Loucy (cell line): Measurements from ENCODE around the gene RPS6KB1.
"Not testable (repeated sequence)": the region's sequence is repeated elsewhere in the genome, so short reads cannot be mapped to it uniquely, and the experiment has no call there.

Source experiments
- H2AFZ ChIP-seq: fragments of 200-600 bp; sonication (generic); 2 replicates; pipeline ENCODE4 v1.6.0; 2016; ENCODE audit warnings: antibody characterized with exemption, mild to moderate bottlenecking, low read length, moderate library complexity
- H3F3A ChIP-seq: fragments of 200-600 bp; 2 replicates; pipeline ENCODE4 v1.6.0; 2016; ENCODE audit warnings: antibody characterized with exemption, low read depth, mild to moderate bottlenecking
- H3K27me3 ChIP-seq: fragments of 200-600 bp; sonication (generic); 2 replicates; pipeline ENCODE4 v1.6.1; 2014; ENCODE audit warnings: low read length, mild to moderate bottlenecking; ENCODE audit not compliant: insufficient read depth, poor library complexity, severe bottlenecking
- H3K36me3 ChIP-seq: fragments of 200-600 bp; sonication (generic); 2 replicates; pipeline ENCODE4 v1.6.1; 2016; ENCODE audit warnings: low read length; ENCODE audit not compliant: insufficient read depth
- H3K4me1 ChIP-seq: fragments of 200-600 bp; sonication (generic); 2 replicates; pipeline ENCODE4 v1.5.1; 2014; ENCODE audit warnings: low read length, mild to moderate bottlenecking; ENCODE audit not compliant: insufficient read depth, poor library complexity, severe bottlenecking
- H3K4me2 ChIP-seq: fragments of 200-600 bp; sonication (generic); 2 replicates; pipeline ENCODE4 v1.6.0; 2014; ENCODE audit warnings: antibody characterized with exemption, low read length, low read depth, mild to moderate bottlenecking; ENCODE audit not compliant: poor library complexity, severe bottlenecking
- H3K4me3 ChIP-seq: fragments of 200-600 bp; sonication (generic); 2 replicates; pipeline ENCODE4 v1.5.1; 2014; ENCODE audit warnings: low read length, mild to moderate bottlenecking, mixed read lengths; ENCODE audit not compliant: poor library complexity, severe bottlenecking
- H3K79me2 ChIP-seq: fragments of 200-600 bp; sonication (generic); 2 replicates; pipeline ENCODE4 v1.6.1; 2014; ENCODE audit warnings: low read length; ENCODE audit not compliant: insufficient read depth
- H3K9ac ChIP-seq: fragments of 200-600 bp; sonication (generic); 2 replicates; pipeline ENCODE4 v1.6.0; 2014; ENCODE audit warnings: mild to moderate bottlenecking, low read depth, low read length, moderate library complexity; ENCODE audit not compliant: poor library complexity, severe bottlenecking
- H3K9me2 ChIP-seq: fragments of 200-600 bp; sonication (generic); replicated peaks from 2 replicates; pipeline ENCODE4 v1.6.1; 2016; ENCODE audit warnings: low read depth, low read length, mixed read lengths
- H3K9me3 ChIP-seq: fragments of 200-600 bp; sonication (generic); 2 replicates; pipeline ENCODE4 v1.6.1; 2014; ENCODE audit warnings: mild to moderate bottlenecking, antibody characterized with exemption, low read length, low read depth; ENCODE audit not compliant: insufficient read depth
- H4K20me1 ChIP-seq: fragments of 200-600 bp; sonication (generic); 2 replicates; pipeline ENCODE4 v1.6.0; 2014; ENCODE audit warnings: antibody characterized with exemption, low read length, mild to moderate bottlenecking; ENCODE audit not compliant: insufficient read depth, poor library complexity, severe bottlenecking
- CTCF ChIP-seq: fragments of 200-600 bp; sonication (generic); conservative IDR thresholded peaks from 2 replicates; pipeline ENCODE4 v1.5.1; 2014; ENCODE audit warnings: mild to moderate bottlenecking, antibody characterized with exemption, low read length
- EZH2phosphoT487 ChIP-seq: fragments of 200-600 bp; IDR thresholded peaks from 2 replicates; pipeline ENCODE4 v1.6.1; 2018; ENCODE audit warnings: antibody characterized with exemption, mild to moderate bottlenecking, moderate library complexity, borderline replicate concordance

RPS6KB1 gene

GRCh38 chr17:59870482-59870881 is 22.4 kb upstream of the RPS6KB1 start:
- no peak for TF ChIP-seq CTCF
- no peak for TF ChIP-seq EZH2phosphoT487
- no peak overlapping the region for H3K4me3 ChIP-seq
- H3K4me2 ChIP-seq = no peak overlapping the region
- no peak overlapping the region for H2AFZ ChIP-seq
- H3K27me3 ChIP-seq = no peaks in the 10 kb centered on the region
- H3F3A ChIP-seq = no peaks in the 10 kb centered on the region
- no peak overlapping the region for H3K9ac ChIP-seq
- H3K36me3 ChIP-seq = no peaks in the 10 kb centered on the region
- H3K9me3 ChIP-seq = no peaks in the 10 kb centered on the region
- H3K4me1 ChIP-seq = no peaks in the 10 kb centered on the region
- H4K20me1 ChIP-seq = no peaks in the 10 kb centered on the region
- H3K9me2 ChIP-seq = no peaks in the 10 kb centered on the region
- H3K79me2 ChIP-seq = no peaks in the 10 kb centered on the region

GRCh38 chr17:59872351-59872750 is 20.6 kb upstream of the RPS6KB1 start:
- no peaks in the 10 kb centered on the region for H3K4me1 ChIP-seq
- H3K9ac ChIP-seq = no peak overlapping the region
- H3F3A ChIP-seq = no peaks in the 10 kb centered on the region
- no peaks in the 10 kb centered on the region for H3K36me3 ChIP-seq
- no peaks in the 10 kb centered on the region for H3K79me2 ChIP-seq
- H3K9me2 ChIP-seq = no peaks in the 10 kb centered on the region
- H3K4me2 ChIP-seq = no peak overlapping the region
- no peaks in the 10 kb centered on the region for H4K20me1 ChIP-seq
- H3K27me3 ChIP-seq = no peaks in the 10 kb centered on the region
- no peak overlapping the region for H3K4me3 ChIP-seq
- no peaks in the 10 kb centered on the region for H3K9me3 ChIP-seq
- H2AFZ ChIP-seq = no peak overlapping the region
- no peak for TF ChIP-seq CTCF
- TF ChIP-seq EZH2phosphoT487 = no peak

GRCh38 chr17:59873414-59873813 is 19.5 kb upstream of the RPS6KB1 start:
- H3K4me1 ChIP-seq, H3K9me2 ChIP-seq, H3K4me2 ChIP-seq, H3K79me2 ChIP-seq, H3K9ac ChIP-seq, H3K36me3 ChIP-seq, H2AFZ ChIP-seq, H3K9me3 ChIP-seq, H3F3A ChIP-seq, H3K27me3 ChIP-seq, H4K20me1 ChIP-seq, H3K4me3 ChIP-seq: not testable (repeated sequence)

GRCh38 chr17:59874376-59874775 is 18.5 kb upstream of the RPS6KB1 start:
- Histone ChIP-seq H3K9ac (no peak overlapping the region), H3K4me2 (no peak overlapping the region)

More at GRCh38 chr17:59874376-59874775, 18.5 kb upstream of the RPS6KB1 start:
- Histone ChIP-seq H3K4me1 (no peaks in the 10 kb centered on the region), H2AFZ (no peak overlapping the region), H3F3A (no peaks in the 10 kb centered on the region), H3K27me3 (no peaks in the 10 kb centered on the region), H3K4me3 (no peak overlapping the region), H3K9me3 (no peaks in the 10 kb centered on the region), H3K9me2 (no peaks in the 10 kb centered on the region), H3K36me3 (no peaks in the 10 kb centered on the region), H4K20me1 (no peaks in the 10 kb centered on the region), H3K79me2 (no peaks in the 10 kb centered on the region)
- TF ChIP-seq CTCF (no peak), EZH2phosphoT487 (no peak)
